Measurements from ENCODE around the gene PAEP. TPM values are rescaled to one million over a fixed set of nuclear protein-coding genes. Genes with fewer than 3 reads are reported as not detected.

Gene PAEP
- total and polyA plus RNA-seq, 2 donors = not detected

DNA sequence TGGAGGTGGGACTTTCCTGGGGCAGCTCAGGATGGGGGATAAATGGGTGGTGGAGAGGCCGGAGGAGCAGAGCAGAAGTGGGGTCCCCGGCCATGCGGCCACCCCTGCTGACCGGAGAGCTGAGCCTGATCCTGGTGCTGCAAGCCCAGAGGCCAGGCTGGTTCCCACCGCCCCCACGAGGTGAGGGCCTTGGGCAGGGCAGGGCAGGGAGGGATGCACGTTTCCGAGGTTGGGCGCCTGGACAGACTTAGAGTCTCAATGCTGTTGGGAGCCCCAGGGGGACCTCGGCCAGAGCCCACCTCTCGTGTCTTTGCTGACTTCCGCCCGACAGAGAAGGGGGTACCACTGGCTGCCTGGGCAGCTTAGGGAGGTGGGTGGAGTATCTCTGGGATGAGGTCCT, 10.1 kb upstream of the PAEP start:
- H3K36me3 ChIP-seq (ENCODE audit: insufficient read depth) = no peaks in the 10 kb centered on the region
- no peak overlapping the region for H3K27ac ChIP-seq (ENCODE audit: low read depth)
- WGBS = 86% methylated on average over 13 of the region's 13 CpGs
- no peaks in the 10 kb centered on the region for H3K4me1 ChIP-seq (ENCODE audit: insufficient read depth)
- H3K4me3 ChIP-seq (ENCODE audit: low read depth, low read length) = no peak overlapping the region
- no peak for DNase-seq (ENCODE audit: extremely low spot score)

DNA sequence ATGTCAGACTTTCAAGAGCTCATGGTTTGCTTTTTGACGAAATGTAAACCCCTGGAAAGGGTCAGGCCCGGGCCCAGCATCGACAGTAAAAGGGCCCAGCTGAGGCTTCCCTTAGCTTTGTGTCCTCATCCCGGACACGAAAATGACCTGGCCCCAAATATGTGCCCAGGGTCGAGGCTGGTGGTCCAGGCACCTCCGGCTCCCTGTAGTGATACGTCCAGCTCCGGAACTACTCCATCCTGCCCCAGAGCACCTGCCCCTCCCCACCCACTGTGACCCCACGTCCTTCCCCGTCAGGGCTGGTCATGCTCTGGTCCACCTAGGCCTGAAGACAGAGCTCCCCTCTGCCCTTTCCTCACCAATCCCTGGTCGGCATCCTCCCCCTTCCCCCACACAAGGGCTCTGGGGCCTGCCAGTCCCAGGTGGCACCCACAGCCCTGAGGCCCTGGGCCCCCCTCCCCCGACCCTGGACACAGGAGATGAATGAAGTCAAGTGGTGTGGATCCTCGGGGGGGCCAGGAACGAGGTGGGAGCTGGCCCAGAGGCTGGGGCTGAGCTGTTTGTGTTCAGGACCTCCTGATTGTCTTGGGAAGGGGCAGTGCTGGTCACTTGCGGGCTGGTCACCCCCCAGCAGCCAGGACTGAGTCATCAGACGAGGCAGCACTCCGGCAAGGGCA, 9.4 kb upstream of the PAEP start:
- Histone ChIP-seq H3K4me1 (ENCODE audit: insufficient read depth) (no peaks in the 10 kb centered on the region), H3K4me3 (ENCODE audit: low read depth, low read length) (no peak overlapping the region), H3K27ac (ENCODE audit: low read depth) (no peak overlapping the region), H3K36me3 (ENCODE audit: insufficient read depth) (no peaks in the 10 kb centered on the region)
- no peak for DNase-seq (ENCODE audit: extremely low spot score)
- 77% methylated on average over 18 of the region's 18 CpGs for WGBS

GRCh38 chr9:135552698-135553171, 8.8 kb upstream of the PAEP start:
- no peak for DNase-seq (ENCODE audit: extremely low spot score)
- Histone ChIP-seq H3K27ac (ENCODE audit: low read depth) (no peak overlapping the region), H3K4me3 (ENCODE audit: low read depth, low read length) (no peak overlapping the region), H3K36me3 (ENCODE audit: insufficient read depth) (no peaks in the 10 kb centered on the region), H3K4me1 (ENCODE audit: insufficient read depth) (no peaks in the 10 kb centered on the region)
- 83% methylated on average over 19 of the region's 19 CpGs for WGBS

- H3K4me3 ChIP-seq (ENCODE audit: low read depth, low read length) = no peak overlapping the region
- H3K36me3 ChIP-seq (ENCODE audit: insufficient read depth) = no peaks in the 10 kb centered on the region
- WGBS = 66% methylated on average over 4 of the region's 4 CpGs
- no peak for DNase-seq (ENCODE audit: extremely low spot score)
- H3K4me1 ChIP-seq (ENCODE audit: insufficient read depth) = no peaks in the 10 kb centered on the region
- H3K27ac ChIP-seq (ENCODE audit: low read depth) = no peak overlapping the region
These were observed 6.8 kb upstream of the PAEP start for GRCh38 chr9:135554718-135555117.

DNA sequence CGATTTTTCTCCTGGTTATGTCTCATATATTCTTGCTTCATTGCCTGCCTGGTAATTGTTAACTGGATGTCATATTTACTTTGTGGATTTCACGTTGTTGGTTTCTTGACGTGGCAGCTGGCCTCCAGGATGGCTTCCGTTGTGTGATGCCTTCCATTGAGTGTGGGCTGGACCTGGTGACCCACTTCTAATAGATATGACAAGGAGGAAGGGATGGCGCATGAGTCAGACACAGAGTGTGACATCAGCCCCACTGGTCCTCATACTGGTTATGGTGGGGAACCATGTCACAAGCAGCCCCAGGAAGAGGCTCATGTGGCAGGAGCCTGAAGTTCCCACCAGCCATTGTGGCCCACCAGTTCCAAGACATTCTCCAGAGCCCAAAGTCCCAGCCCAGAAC, 6.4 kb upstream of the PAEP start:
- H3K4me1 ChIP-seq (ENCODE audit: insufficient read depth) = no peaks in the 10 kb centered on the region
- 84% methylated on average over 5 of the region's 5 CpGs for WGBS
- no peak for DNase-seq (ENCODE audit: extremely low spot score)
- no peaks in the 10 kb centered on the region for H3K36me3 ChIP-seq (ENCODE audit: insufficient read depth)
- no peak overlapping the region for H3K27ac ChIP-seq (ENCODE audit: low read depth)
- H3K4me3 ChIP-seq (ENCODE audit: low read depth, low read length) = no peak overlapping the region

DNA sequence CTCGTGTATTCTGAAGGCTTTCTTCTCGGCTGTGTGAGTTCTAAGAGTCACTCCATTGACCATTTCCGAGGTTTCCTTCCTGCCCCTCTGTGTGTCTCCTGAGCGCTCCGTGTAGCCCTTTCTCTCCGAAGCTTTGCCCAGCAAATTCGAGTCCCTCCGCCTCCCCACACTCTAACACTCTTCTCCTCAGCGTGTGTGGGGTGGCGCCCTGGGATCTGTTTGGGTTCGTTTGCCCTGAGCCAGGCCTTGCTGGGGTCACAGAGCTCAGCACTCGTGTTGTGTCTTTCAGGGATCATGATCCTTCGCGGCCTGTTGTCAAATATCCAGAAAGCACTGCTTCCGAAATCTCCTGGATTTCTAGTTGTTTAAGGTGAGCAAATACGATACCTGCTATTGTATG, 5.6 kb upstream of the PAEP start:
- Histone ChIP-seq H3K4me3 (ENCODE audit: low read depth, low read length) (no peak overlapping the region), H3K4me1 (ENCODE audit: insufficient read depth) (no peaks in the 10 kb centered on the region), H3K27ac (ENCODE audit: low read depth) (no peak overlapping the region), H3K36me3 (ENCODE audit: insufficient read depth) (no peaks in the 10 kb centered on the region)
- no peak for DNase-seq (ENCODE audit: extremely low spot score)
- 71% methylated on average over 16 of the region's 16 CpGs for WGBS

DNA sequence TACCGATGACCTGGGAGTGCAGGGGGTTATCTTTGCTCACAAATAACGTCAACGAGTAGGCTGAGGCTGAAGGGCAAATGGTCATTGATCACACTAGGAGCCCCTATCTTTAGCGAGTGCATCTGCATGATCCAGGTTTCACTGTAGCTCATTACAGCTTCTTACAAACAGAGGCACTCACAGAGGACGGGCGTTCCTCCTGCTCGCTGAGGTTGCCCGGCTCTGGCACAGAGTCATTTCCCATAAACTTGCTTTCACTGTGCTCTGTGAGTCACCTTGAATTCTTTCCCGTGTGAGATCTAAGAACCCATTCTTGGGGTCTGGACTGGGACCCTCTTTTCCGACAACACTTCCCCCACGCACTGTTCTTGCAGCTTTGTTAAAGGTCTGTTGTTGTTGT, 1.9 kb upstream of the PAEP start:
- no peaks in the 10 kb centered on the region for H3K36me3 ChIP-seq (ENCODE audit: insufficient read depth)
- no peak overlapping the region for H3K27ac ChIP-seq (ENCODE audit: low read depth)
- 54% methylated on average over 11 of the region's 11 CpGs for WGBS
- no peak for DNase-seq (ENCODE audit: extremely low spot score)
- H3K4me3 ChIP-seq (ENCODE audit: low read depth, low read length) = no peak overlapping the region
- no peaks in the 10 kb centered on the region for H3K4me1 ChIP-seq (ENCODE audit: insufficient read depth)

- Histone ChIP-seq H3K4me1 (ENCODE audit: insufficient read depth) (no peaks in the 10 kb centered on the region), H3K36me3 (ENCODE audit: insufficient read depth) (no peaks in the 10 kb centered on the region), H3K27ac (ENCODE audit: low read depth) (no peak overlapping the region), H3K4me3 (ENCODE audit: low read depth, low read length) (no peak overlapping the region)
- DNase-seq (ENCODE audit: extremely low spot score) = no peak
- WGBS = 89% methylated on average over 17 of the region's 17 CpGs
These were observed 734 bp downstream of the PAEP start for GRCh38 chr9:135562235-135562745.

- Histone ChIP-seq H3K36me3 (ENCODE audit: insufficient read depth) (no peaks in the 10 kb centered on the region), H3K4me3 (ENCODE audit: low read depth, low read length) (no peak overlapping the region), H3K4me1 (ENCODE audit: insufficient read depth) (no peaks in the 10 kb centered on the region), H3K27ac (ENCODE audit: low read depth) (no peak overlapping the region)
- WGBS = 79% methylated on average over 1 of the region's 1 CpG
- no peak for DNase-seq (ENCODE audit: extremely low spot score)
These were observed 1.5 kb downstream of the PAEP start for GRCh38 chr9:135563039-135563476.

GRCh38 chr9:135563858-135564257, 2.3 kb downstream of the PAEP start:
- no peak for DNase-seq (ENCODE audit: extremely low spot score)
- Histone ChIP-seq H3K27ac (ENCODE audit: low read depth) (no peak overlapping the region), H3K36me3 (ENCODE audit: insufficient read depth) (no peaks in the 10 kb centered on the region), H3K4me3 (ENCODE audit: low read depth, low read length) (no peak overlapping the region), H3K4me1 (ENCODE audit: insufficient read depth) (no peaks in the 10 kb centered on the region)
- WGBS = 79% methylated on average over 12 of the region's 12 CpGs

GRCh38 chr9:135565141-135565628, 3.6 kb downstream of the PAEP start:
- Histone ChIP-seq H3K4me3 (ENCODE audit: low read depth, low read length) (no peak overlapping the region), H3K27ac (ENCODE audit: low read depth) (no peak overlapping the region), H3K4me1 (ENCODE audit: insufficient read depth) (no peaks in the 10 kb centered on the region), H3K36me3 (ENCODE audit: insufficient read depth) (no peaks in the 10 kb centered on the region)
- no peak for DNase-seq (ENCODE audit: extremely low spot score)
- WGBS = 76% methylated on average over 9 of the region's 9 CpGs

GRCh38 chr9:135565636-135566035, 4.1 kb downstream of the PAEP start:
- Histone ChIP-seq H3K4me1 (ENCODE audit: insufficient read depth) (no peaks in the 10 kb centered on the region), H3K36me3 (ENCODE audit: insufficient read depth) (no peaks in the 10 kb centered on the region), H3K27ac (ENCODE audit: low read depth) (no peak overlapping the region), H3K4me3 (ENCODE audit: low read depth, low read length) (no peak overlapping the region)
- WGBS = 56% methylated on average over 8 of the region's 8 CpGs
- DNase-seq (ENCODE audit: extremely low spot score) = no peak

- Histone ChIP-seq H3K27ac (ENCODE audit: low read depth) (no peak overlapping the region), H3K36me3 (ENCODE audit: insufficient read depth) (no peaks in the 10 kb centered on the region), H3K4me1 (ENCODE audit: insufficient read depth) (no peaks in the 10 kb centered on the region), H3K4me3 (ENCODE audit: low read depth, low read length) (no peak overlapping the region)
- WGBS = 76% methylated on average over 10 of the region's 10 CpGs
- no peak for DNase-seq (ENCODE audit: extremely low spot score)
These were observed 5.0 kb downstream of the PAEP start for GRCh38 chr9:135566552-135566951.

DNA sequence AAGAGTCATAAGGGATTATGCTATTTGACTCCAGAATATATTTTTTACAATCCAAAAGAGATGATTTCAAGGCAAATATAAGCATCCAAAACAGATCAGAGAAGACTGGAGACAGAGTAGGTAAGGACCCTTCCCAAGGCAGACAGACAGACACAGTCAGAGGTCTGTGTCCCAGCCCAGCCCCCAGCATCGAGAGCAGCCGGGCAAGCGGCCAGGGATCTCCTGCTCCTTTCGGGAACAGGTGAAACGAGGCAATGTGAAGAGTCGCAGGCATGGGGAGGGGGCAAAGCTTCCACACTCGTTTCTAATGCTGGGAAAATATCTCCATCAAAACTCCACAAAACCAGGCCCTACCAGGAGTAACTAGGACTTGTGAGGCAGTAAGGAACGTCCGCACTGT, 5.8 kb downstream of the PAEP start:
- no peaks in the 10 kb centered on the region for H3K4me1 ChIP-seq (ENCODE audit: insufficient read depth)
- WGBS = 59% methylated on average over 9 of the region's 9 CpGs
- no peak overlapping the region for H3K4me3 ChIP-seq (ENCODE audit: low read depth, low read length)
- H3K36me3 ChIP-seq (ENCODE audit: insufficient read depth) = no peaks in the 10 kb centered on the region
- no peak overlapping the region for H3K27ac ChIP-seq (ENCODE audit: low read depth)
- no peak for DNase-seq (ENCODE audit: extremely low spot score)

All from urinary bladder (tissue), 4 donors.